ENCODE data around the gene RAB11FIP4. TPM values are rescaled to one million over a fixed set of nuclear protein-coding genes. Genes with fewer than 3 reads are reported as not detected.

RAB11FIP4 gene
- total and polyA plus RNA-seq, 12 donors, result 1.6 to 13.9 (median 8.4) TPM

DNA sequence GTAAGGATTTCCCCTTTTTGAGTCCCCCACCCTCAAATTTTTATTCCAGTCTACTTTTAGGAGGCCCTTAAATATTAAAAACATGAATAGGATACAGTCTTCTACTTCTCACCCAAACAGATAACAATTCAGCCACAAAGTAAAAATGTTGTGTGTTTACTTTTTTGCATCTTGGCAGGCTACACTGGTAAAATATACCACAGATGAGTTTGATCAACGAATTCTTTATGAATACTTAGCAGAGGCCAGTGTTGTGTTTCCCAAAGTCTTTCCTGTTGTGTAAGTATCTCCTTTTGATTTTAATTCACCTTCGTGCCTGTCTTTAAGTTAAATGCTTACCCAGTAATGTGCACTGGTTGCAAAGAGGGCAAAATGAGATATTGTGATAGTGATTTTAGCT lies 34.4 kb upstream of the RAB11FIP4 start:
- no peaks in the 10 kb centered on the region for H3K4me1 ChIP-seq
- no peak overlapping the region for H3K4me3 ChIP-seq
- TF ChIP-seq CTCF (IDR thresholded peaks at IDR 0.05), result no peak
- no peak overlapping the region for H3K27ac ChIP-seq
- WGBS, 2 donors, result 86 to 88% methylated on average over 2 of the region's 2 CpGs
- ATAC-seq (no peak), DNase-seq (no peak)
- intact Hi-C loops (cut with DNase I), result no loop called here
- H3K9me3 ChIP-seq, result no peaks in the 10 kb centered on the region
- peaks cover 0 to 100% (median 32%) of the 10 kb centered on the region in 9 donors for H3K36me3 ChIP-seq
- no peaks in the 10 kb centered on the region for H3K27me3 ChIP-seq

DNA sequence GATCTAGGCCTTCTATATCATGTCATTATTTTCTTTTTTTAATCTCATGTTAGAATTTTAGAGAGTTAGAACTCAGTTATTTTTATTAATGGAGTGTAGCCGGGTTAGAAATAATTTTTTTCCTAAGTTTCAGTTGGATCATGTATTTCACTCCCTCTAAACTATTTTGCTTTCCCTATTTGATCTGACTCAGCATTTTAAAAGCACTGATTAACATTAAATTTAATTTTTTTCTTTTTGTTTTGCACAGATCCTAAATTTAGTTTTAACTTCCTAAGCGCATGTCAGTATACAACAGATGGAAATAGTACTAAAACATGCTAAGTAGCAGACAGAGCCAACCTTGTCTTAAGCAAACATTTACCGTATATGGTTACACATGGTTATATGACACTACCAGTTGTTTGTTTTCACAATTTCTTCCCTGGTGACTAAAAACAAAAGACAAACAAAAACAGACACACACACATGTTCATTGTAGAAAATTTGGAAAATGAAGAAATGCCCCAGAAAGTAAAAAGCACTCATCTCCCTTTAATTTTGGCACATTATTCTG lies 33.6 kb upstream of the RAB11FIP4 start:
- Histone ChIP-seq H3K4me3 (no peak overlapping the region), H3K9me3 (no peaks in the 10 kb centered on the region), H3K27ac (no peak overlapping the region), H3K36me3 (peaks cover 0 to 100% (median 27%) of the 10 kb centered on the region in 9 donors), H3K27me3 (no peaks in the 10 kb centered on the region), H3K4me1 (no peaks in the 10 kb centered on the region)
- intact Hi-C loops (cut with DNase I), result no loop called here
- DNase-seq (no peak), ATAC-seq (no peak)
- no peak for TF ChIP-seq CTCF (IDR thresholded peaks at IDR 0.05)
- WGBS, 2 donors, result 81 to 88% methylated on average over 3 of the region's 3 CpGs

GRCh38 chr17:31364012-31364411 lies 27.5 kb upstream of the RAB11FIP4 start:
- intact Hi-C loops (cut with DNase I), result no loop called here
- TF ChIP-seq CTCF (IDR thresholded peaks at IDR 0.05), result no peak
- Histone ChIP-seq H3K36me3 (peaks cover 0 to 100% (median 20%) of the 10 kb centered on the region in 9 donors), H3K4me1 (no peaks in the 10 kb centered on the region), H3K9me3 (no peaks in the 10 kb centered on the region), H3K27ac (no peak overlapping the region), H3K4me3 (no peak overlapping the region), H3K27me3 (no peaks in the 10 kb centered on the region)
- ATAC-seq (no peak), DNase-seq (no peak)
- WGBS, 2 donors, result 92 to 94% methylated on average over 6 of the region's 6 CpGs

DNA sequence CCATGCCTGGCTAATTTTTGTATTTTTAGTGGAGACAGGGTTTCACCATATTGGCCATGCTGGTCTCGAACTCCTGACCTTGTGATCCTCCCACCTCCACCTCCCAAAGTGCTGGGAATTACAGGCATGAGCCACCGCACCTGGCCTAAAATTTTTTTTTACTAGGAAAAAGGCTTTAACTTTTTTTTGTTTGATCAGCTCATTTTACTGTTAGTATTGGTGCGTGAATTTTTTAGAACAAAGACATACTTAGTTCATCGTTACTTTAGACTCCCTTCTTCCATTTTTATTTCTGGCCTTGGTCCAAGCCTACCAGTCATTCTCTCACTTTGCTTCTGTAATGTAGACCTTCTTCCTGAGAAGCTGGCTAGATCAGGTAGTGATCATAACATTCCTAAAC lies 25.4 kb upstream of the RAB11FIP4 start:
- intact Hi-C loops (cut with DNase I), result no loop called here
- ATAC-seq, result no peak
- Histone ChIP-seq H3K4me1 (peaks cover 0 to 7% (median under 1%) of the 10 kb centered on the region in 9 donors), H3K27me3 (no peaks in the 10 kb centered on the region), H3K27ac (no peak overlapping the region), H3K36me3 (peaks cover 0 to 98% (median 17%) of the 10 kb centered on the region in 9 donors), H3K9me3 (no peaks in the 10 kb centered on the region), H3K4me3 (no peak overlapping the region)
- no peak for DNase-seq
- no peak for TF ChIP-seq CTCF (IDR thresholded peaks at IDR 0.05)
- WGBS, 2 donors, result 98% methylated on average over 4 of the region's 4 CpGs

Data from heart right ventricle (tissue), 16 donors.